Stimulated activated naive CD4-positive, alpha-beta T cell treated with Interleukin-2 at 50 U/mL for 16 hours (primary cell): ENCODE data around the gene SLC2A9.
"Not testable (repeated sequence)": the region's sequence is repeated elsewhere in the genome, so short reads cannot be mapped to it uniquely, and the experiment has no call there.

Source experiments
- DNase-seq: peaks from one replicate; lab custom pipeline; 2025; lab: John Stamatoyannopoulos, UW

Gene SLC2A9

DNA sequence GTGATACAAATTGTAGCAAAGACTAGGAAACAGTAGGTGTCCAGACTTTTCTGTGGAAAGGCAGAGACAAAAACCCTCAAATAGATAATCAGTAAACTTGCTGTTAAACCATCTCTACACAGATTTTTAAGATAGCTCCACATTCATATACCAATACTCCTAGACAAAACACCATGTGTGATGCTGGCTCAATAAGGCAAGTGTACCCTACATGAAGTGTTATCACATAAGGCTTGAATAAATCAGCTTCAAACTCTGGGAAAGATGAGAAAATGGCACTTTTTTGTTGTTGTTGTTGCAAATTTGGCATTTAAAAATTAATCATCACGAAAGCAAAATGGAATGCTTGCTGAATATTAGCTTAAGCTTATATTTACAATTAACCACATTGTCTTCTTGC, 194.7 kb downstream of the SLC2A9 start:
- DNase-seq: no peak

DNA sequence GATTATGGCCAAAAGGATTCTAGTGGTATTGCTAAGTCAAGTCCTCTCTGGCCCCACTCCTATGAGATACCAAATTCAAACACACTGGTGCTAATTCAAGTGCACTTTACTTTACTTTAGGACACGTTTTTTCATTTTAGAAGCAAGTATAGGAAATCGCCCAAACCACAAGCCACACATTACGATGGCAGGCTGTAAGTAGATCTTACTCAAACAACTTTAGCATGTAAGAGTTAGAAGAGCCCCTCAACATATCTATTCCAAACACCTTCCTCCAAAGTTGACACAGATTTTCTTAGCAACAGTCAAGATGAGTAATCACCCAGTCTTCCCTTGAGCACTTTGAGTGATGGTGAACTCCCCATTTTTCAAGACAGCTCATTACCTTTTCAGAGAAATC, 196.2 kb downstream of the SLC2A9 start:
- DNase-seq: no peak

GRCh38 chr4:9820343-9820742, 201.0 kb downstream of the SLC2A9 start:
- no peak for DNase-seq

DNA sequence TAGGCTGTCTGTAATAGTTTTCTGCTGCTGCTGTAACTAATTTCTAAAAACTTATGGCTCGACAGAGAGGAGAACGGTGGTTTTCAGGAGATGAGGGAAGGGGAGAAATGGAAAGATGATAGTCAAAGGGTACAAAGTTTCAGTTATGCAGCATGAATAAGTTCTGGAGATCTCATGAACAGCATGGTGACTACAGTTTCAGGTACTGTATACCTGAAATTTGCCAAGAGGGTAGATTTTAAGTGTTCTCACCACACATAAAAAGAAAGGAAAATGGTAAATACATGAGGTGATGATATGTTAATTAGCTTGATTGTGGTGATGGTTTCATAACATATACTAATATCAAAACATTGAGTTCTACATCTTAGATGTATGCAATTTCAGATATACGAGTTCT, 205.0 kb downstream of the SLC2A9 start:
- no peak for DNase-seq

DNA sequence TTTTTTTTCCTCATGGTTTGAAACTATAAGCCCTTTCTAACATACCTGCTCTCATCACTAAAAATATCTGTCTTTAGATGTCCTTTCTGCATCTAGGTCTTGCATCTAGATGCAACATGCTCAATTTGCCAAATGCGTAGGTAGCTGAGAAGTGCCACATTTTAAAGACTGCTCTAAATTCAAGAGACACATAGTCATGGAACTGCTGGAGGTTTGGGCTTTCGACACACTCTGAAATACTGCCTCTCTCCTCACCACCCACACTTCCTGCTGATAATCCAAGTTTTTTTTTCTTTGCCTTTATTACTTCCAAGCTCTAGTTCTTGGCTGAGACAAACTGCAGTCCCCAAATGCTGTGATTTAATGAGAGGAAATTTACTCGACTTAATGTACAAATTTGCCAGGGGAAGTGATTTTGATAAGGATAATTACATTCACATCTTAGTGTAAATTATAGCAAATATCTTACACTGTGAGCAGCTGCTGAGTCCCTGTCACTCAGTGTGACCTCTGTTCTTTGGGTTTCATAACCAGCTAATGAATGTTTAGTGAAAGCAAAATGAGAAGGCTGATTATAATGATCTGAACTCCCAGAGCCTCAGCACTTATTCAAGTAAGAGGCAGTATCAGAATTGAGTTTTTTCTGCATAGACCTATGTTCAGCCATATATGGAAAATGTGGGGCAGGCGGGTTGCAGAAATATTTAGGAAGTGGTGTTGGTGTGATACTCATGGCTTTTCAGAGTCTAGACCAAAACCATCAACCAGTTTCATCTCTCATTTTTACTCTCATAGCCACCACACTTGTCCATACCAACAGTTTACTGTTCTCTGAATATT, 208.6 kb downstream of the SLC2A9 start:
- DNase-seq: no peak

DNA sequence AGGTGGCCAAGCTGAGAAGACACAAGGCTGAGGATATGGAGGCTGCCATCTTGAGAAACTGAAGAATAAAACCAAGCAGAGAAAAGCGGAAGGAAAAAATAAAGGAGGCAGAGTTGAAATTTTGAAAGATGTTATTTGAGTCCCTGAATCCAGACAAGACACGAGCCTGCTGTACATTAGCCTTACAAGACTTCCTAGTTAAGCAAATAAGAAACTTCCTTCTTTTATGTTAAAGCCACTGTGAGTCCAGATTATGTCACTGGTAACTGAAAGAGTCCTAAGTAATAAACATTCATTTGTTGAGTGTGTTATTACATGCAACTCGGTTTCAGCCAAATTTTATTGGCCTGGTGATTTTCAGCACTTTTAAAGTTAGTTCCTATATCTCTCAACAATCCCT, 209.5 kb downstream of the SLC2A9 start:
- no peak for DNase-seq

DNA sequence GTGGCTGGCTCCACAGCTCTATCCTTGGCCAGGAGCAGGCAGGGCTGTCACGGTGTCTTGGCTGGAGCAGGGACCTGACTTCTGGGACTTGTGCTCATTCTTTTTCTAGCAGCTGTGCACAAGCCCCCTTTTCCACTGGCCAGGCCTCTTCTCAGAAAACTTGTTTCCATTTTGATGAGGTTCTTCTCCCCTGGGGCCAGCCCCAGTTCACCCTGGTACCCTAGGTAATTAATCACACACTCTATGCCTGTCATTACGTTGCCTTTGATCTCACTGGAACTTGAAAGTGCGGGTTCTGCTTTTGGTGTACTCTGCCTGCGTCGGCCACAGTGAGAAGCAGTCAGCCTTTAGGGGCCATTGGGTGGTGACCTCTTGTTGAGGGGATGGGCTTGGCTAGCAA, 213.2 kb downstream of the SLC2A9 start:
- DNase-seq: no peak

DNA sequence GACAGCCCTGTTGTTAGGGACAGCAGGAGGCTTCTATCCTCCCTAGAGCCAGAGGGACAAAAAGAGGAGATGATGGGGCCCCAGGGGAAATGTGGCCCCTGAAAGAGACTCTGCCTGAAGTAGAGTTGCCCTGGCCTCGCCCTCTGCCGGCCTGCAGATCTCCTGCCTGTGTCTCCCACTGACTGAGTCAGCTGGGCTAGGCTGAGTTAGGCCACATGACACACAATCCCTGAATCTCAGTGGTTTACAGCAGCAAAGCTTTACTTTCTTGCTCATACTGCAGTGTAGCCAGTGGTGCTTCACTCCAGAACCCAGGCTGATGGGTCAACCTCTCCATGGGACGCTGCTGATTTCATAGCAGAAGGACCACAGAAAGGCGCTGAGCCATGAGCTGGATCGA, 216.4 kb downstream of the SLC2A9 start:
- no peak for DNase-seq

GRCh38 chr4:9800848-9801247, 220.4 kb downstream of the SLC2A9 start:
- no peak for DNase-seq

GRCh38 chr4:9796641-9797040, 224.7 kb downstream of the SLC2A9 start:
- not testable (repeated sequence) for DNase-seq

- DNase-seq: no peak
Observed at GRCh38 chr4:9792381-9792780, 228.9 kb downstream of the SLC2A9 start.

GRCh38 chr4:9785891-9786290, 235.4 kb downstream of the SLC2A9 start:
- DNase-seq: not testable (repeated sequence)

- no peak for DNase-seq
Observed at GRCh38 chr4:9782136-9782436, 239.2 kb downstream of the SLC2A9 start.

GRCh38 chr4:9781343-9782135, 239.8 kb downstream of the SLC2A9 start, which contains the start of gene DRD5:
TSS of gene DRD5 (plus strand) at chr4:9781634. CDS start at chr4:9782030, 396 bp downstream.
- no peak for DNase-seq
